Activated naive CD4-positive, alpha-beta T cell (primary cell): ENCODE results near the gene CASZ1.

ENCODE experiments used
- DNase-seq, 4 experiments: peaks; one replicate each; lab custom pipeline; 2025; lab: John Stamatoyannopoulos, UW

Gene CASZ1

GRCh38 chr1:10824821-10825540 is 28.5 kb upstream of the CASZ1 start:
- DNase-seq: no peak

GRCh38 chr1:10823000-10823401 is 26.6 kb upstream of the CASZ1 start:
- DNase-seq: no peak

GRCh38 chr1:10821388-10821787 is 24.9 kb upstream of the CASZ1 start:
- no peak for DNase-seq

GRCh38 chr1:10820422-10820821 is 24.0 kb upstream of the CASZ1 start:
- DNase-seq: no peak

GRCh38 chr1:10819198-10819901 is 22.9 kb upstream of the CASZ1 start:
- DNase-seq: no peak

- DNase-seq: no peak
Measured at GRCh38 chr1:10818262-10819197, 22.1 kb upstream of the CASZ1 start.

- no peak for DNase-seq
Measured at GRCh38 chr1:10816743-10817369, 20.4 kb upstream of the CASZ1 start.

- no peak for DNase-seq
Measured at GRCh38 chr1:10816233-10816632, 19.8 kb upstream of the CASZ1 start.

- DNase-seq: no peak
Measured at GRCh38 chr1:10815858-10816195, 19.4 kb upstream of the CASZ1 start.

GRCh38 chr1:10814976-10815857 is 18.8 kb upstream of the CASZ1 start:
- DNase-seq: no peak

- no peak for DNase-seq
Measured at GRCh38 chr1:10814312-10814711, 17.9 kb upstream of the CASZ1 start.

GRCh38 chr1:10813799-10814198 is 17.4 kb upstream of the CASZ1 start:
- no peak for DNase-seq

- DNase-seq: no peak
Measured at GRCh38 chr1:10812387-10812915, 16.0 kb upstream of the CASZ1 start.

GRCh38 chr1:10808441-10808840 is 12.0 kb upstream of the CASZ1 start:
- DNase-seq: no peak

GRCh38 chr1:10806966-10807365 is 10.5 kb upstream of the CASZ1 start:
- no peak for DNase-seq

GRCh38 chr1:10803971-10804820 is 7.8 kb upstream of the CASZ1 start:
- DNase-seq: no peak

- no peak for DNase-seq
Measured at GRCh38 chr1:10802944-10803715, 6.7 kb upstream of the CASZ1 start.

- no peak for DNase-seq
Measured at GRCh38 chr1:10800778-10801177, 4.3 kb upstream of the CASZ1 start.

GRCh38 chr1:10799726-10800125 is 3.3 kb upstream of the CASZ1 start:
- DNase-seq: no peak
